K562 (cell line): ENCODE results near the gene PLIN5. TPM values are rescaled to one million over a fixed set of nuclear protein-coding genes. Genes with fewer than 3 reads are reported as not detected.

Source experiments
- ATAC-seq: fragments of 200-7000 bp; cut with Tn5 transposase; 3 replicates; pipeline ENCODE4 v1.9.1; 2020; ENCODE audit warnings: moderate library complexity
- BruUV-seq: library from RNA; stranded (reverse); fragments of 400-500 nt; replicated peaks from 2 replicates; lab custom pipeline; 2021; lab: Mats Ljungman, UMichigan
- CTCF ChIA-PET: fragments of 300-600 bp; formaldehyde crosslinking; extraction: SDS; loops from one replicate; lab custom pipeline; 2021; ENCODE audit warnings: low intra/inter-chr PET ratio; lab: Yijun Ruan, JAX
- POLR2A ChIA-PET: fragments of 300-600, 350-650 bp; sonication (Branson Sonifier 250); formaldehyde crosslinking; extraction: SDS; loops from one replicate; lab custom pipeline; 2021; ENCODE audit warnings: antibody characterized with exemption, inconsistent platforms; lab: Yijun Ruan, JAX
- DNase-seq, 4 experiments: peaks; one replicate each; pipeline versions ENCODE4 v3.0.0 to v3.0.0-alpha.2; 2011 to 2018; ENCODE audit warnings: low spot score in 3 of 4, mixed read lengths in 3 of 4; ENCODE audit errors: extremely low read depth in 1 of 4
- FAIRE-seq: peaks from 2 replicates; lab custom pipeline; 2011; peaks lifted over from hg19 to GRCh38; lab: Jason Lieb, UNC
- H2AFZ ChIP-seq: 2 replicates; pipeline ENCODE4 v1.6.0; 2011; ENCODE audit warnings: low read depth, low read length, control low read depth, inconsistent platforms
- H3K27ac ChIP-seq: fragments of 200-600 bp; 3 replicates; pipeline ENCODE4 v1.8.0; 2011; ENCODE audit warnings: low read depth, mild to moderate bottlenecking, control low read depth, inconsistent platforms, low read length, moderate library complexity, mixed read lengths; ENCODE audit errors: extremely low read depth
- H3K27me3 ChIP-seq, 2 experiments: fragments of 300-600 bp in 1 of 2; 2 replicates in 1 of 2; 3 replicates in 1 of 2; pipeline versions ENCODE4 v1.6.0 to v1.8.0; 2011; ENCODE audit warnings: inconsistent platforms in 2 of 2, low read length in 2 of 2, mild to moderate bottlenecking in 1 of 2, mixed read lengths in 1 of 2, moderate library complexity in 1 of 2; ENCODE audit not compliant: control insufficient read depth in 2 of 2, insufficient read depth in 2 of 2
- H3K36me3 ChIP-seq: fragments of 300-600 bp; 3 replicates; pipeline ENCODE4 v1.8.0; 2011; ENCODE audit warnings: mild to moderate bottlenecking, low read length, inconsistent platforms; ENCODE audit not compliant: control insufficient read depth, insufficient read depth
- H3K4me1 ChIP-seq, 2 experiments: fragments of 200-600 bp in 1 of 2; replicated peaks in 1 of 2; 2 replicates in 1 of 2; 3 replicates in 1 of 2; pipeline versions ENCODE4 v1.5.1 to v1.8.0; 2011; ENCODE audit warnings: inconsistent platforms in 2 of 2, low read length in 2 of 2, mild to moderate bottlenecking in 1 of 2, mixed read lengths in 1 of 2, moderate library complexity in 1 of 2; ENCODE audit not compliant: control insufficient read depth in 2 of 2, insufficient read depth in 2 of 2
- H3K4me2 ChIP-seq: 2 replicates; pipeline ENCODE4 v1.6.1; 2011; ENCODE audit warnings: low read length, control low read depth, inconsistent platforms, mixed read lengths; ENCODE audit not compliant: insufficient read depth
- H3K4me3 ChIP-seq: fragments of 200-600 bp; sonication (generic), shearing (Covaris generic); 2 replicates; pipeline ENCODE4 v1.5.1; 2016; ENCODE audit warnings: control low read depth, inconsistent platforms
- H3K79me2 ChIP-seq: fragments of 200-600 bp; 3 replicates; pipeline ENCODE4 v1.8.0; 2011; ENCODE audit warnings: low read length, inconsistent platforms; ENCODE audit not compliant: control insufficient read depth, insufficient read depth
- H3K9ac ChIP-seq, 2 experiments: 2 replicates each; pipeline versions ENCODE4 v1.6.0 to v1.6.1; 2011; ENCODE audit warnings: low read depth in 2 of 2, low read length in 2 of 2, control low read depth in 1 of 2, inconsistent platforms in 1 of 2, mild to moderate bottlenecking in 1 of 2, mixed read lengths in 1 of 2; ENCODE audit not compliant: insufficient read depth in 1 of 2
- H3K9me1 ChIP-seq: one replicate; pipeline ENCODE4 v1.6.0; 2011; ENCODE audit warnings: inconsistent platforms, mild to moderate bottlenecking, low read length, moderate library complexity; ENCODE audit not compliant: control insufficient read depth, insufficient read depth
- H3K9me3 ChIP-seq: replicated peaks from 2 replicates; pipeline ENCODE4 v1.5.1; 2011; ENCODE audit warnings: low read depth, low read length, inconsistent platforms; ENCODE audit not compliant: control insufficient read depth, insufficient read depth
- H4K20me1 ChIP-seq: replicated peaks from 2 replicates; pipeline ENCODE4 v1.6.1; 2011; ENCODE audit warnings: low read length, inconsistent platforms, mixed read lengths; ENCODE audit not compliant: control insufficient read depth, insufficient read depth
- CEBPG ChIP-seq, 3 experiments: fragments of 200-800 bp in 1 of 3; sonication (Bioruptor generic) in 1 of 3; sonication (generic) in 1 of 3; formaldehyde crosslinking in 1 of 3; IDR thresholded peaks in 2 of 3; conservative IDR thresholded peaks in 1 of 3; 2 replicates each; pipeline versions ENCODE4 v1.6.1 to v1.8.0; 2016 to 2022; ENCODE audit warnings: missing compliant biosample characterization in 2 of 3, missing genetic modification characterization in 2 of 3, mild to moderate bottlenecking in 1 of 3, missing genetic modification reagents in 1 of 3
- MNT ChIP-seq, 2 experiments: fragments of 450-650 bp; conservative IDR thresholded peaks; 2 replicates each; pipeline ENCODE4 v1.6.1; 2017; ENCODE audit warnings: mild to moderate bottlenecking in 2 of 2, moderate library complexity in 2 of 2
- RAD21 ChIP-seq, 2 experiments: fragments of 250-450 bp in 1 of 2; fragments of 450-650 bp in 1 of 2; sonication (Bioruptor Pico) in 1 of 2; formaldehyde crosslinking in 1 of 2; IDR thresholded peaks in 1 of 2; conservative IDR thresholded peaks in 1 of 2; 2 replicates each; pipeline versions ENCODE4 v1.4.0 to v1.8.0; 2020 to 2022; ENCODE audit warnings: mild to moderate bottlenecking in 2 of 2, moderate library complexity in 1 of 2
- RBM39 ChIP-seq: fragments of 200-400 bp; formaldehyde crosslinking; optimal IDR thresholded peaks from 2 replicates; pipeline ENCODE3; 2018; ENCODE audit warnings: low read depth, low read length
- ZNF253 ChIP-seq: fragments of 250-450 bp; sonication (Bioruptor Pico); conservative IDR thresholded peaks from 2 replicates; pipeline ENCODE4 v1.6.1; 2021; ENCODE audit warnings: mild to moderate bottlenecking
- ZNF586 ChIP-seq: fragments of 450-650 bp; formaldehyde crosslinking; conservative IDR thresholded peaks from 2 replicates; pipeline ENCODE4 v1.4.0; 2020; ENCODE audit warnings: mild to moderate bottlenecking, moderate library complexity
- ZNF785 ChIP-seq: fragments of 250-450 bp; sonication (Bioruptor Pico); IDR thresholded peaks from 2 replicates; pipeline ENCODE4 v1.4.0; 2020; ENCODE audit warnings: mild to moderate bottlenecking
- WGBS: fragments of 100-300 bp; shearing (Covaris generic); methylation state at CpG from one replicate; pipeline ENCODE4 v1.1.6; 2016; ENCODE audit warnings: low coverage, mixed read lengths; ENCODE audit not compliant: insufficient coverage; ENCODE audit errors: missing lambda C conversion rate; 5-methylcytosine and 5-hydroxymethylcytosine counted together
- in situ Hi-C: fragments of 300-500 bp; cut with MboI; formaldehyde crosslinking; loops from 4 replicates; pipeline ENCODE4 v1.15.0; 2018; ENCODE audit warnings: inconsistent platforms, mixed read lengths
- intact Hi-C: fragments of 100-400 bp; cut with micrococcal nuclease; formaldehyde crosslinking; loops from 2 replicates; pipeline ENCODE4 v1.14.2; 2022
- polyA plus RNA-seq, 8 experiments: library from polyadenylated mRNA; depleted of rRNA in 4 of 8; stranded (reverse) in 5 of 8; unstranded in 3 of 8; fragments of >200 nt; fragmentation: Nextera tagmentation in 2 of 8; fragmentation: Illumina TruSeq in 1 of 8; extraction: Ambion mirVana in 2 of 8; extraction: Trizol in 1 of 8; gene quantifications; 2 replicates each; pipeline versions ENCODE4 v1.2.1 to v1.2.3, GENCODE V29; 2011 to 2014; ENCODE audit warnings: inconsistent platforms in 1 of 8, missing spikeins in 1 of 8
- total RNA-seq, 7 experiments: library from RNA; depleted of rRNA in 6 of 7; stranded (reverse); fragments of >200 nt in 6 of 7; fragmentation: Illumina TruSeq in 2 of 7; extraction: Trizol in 2 of 7; gene quantifications; 2 replicates each; pipeline versions ENCODE4 v1.2.1 to v1.2.3, GENCODE V29; 2011 to 2021; ENCODE audit warnings: low replicate concordance in 1 of 7

PLIN5 gene
- total and polyA plus RNA-seq, 9 of the 15 experiments (the other 6 are each of a cell fraction or from before 2014, with no cell fraction given), result 0.04 to 1.3 (median 0.50) TPM

DNA sequence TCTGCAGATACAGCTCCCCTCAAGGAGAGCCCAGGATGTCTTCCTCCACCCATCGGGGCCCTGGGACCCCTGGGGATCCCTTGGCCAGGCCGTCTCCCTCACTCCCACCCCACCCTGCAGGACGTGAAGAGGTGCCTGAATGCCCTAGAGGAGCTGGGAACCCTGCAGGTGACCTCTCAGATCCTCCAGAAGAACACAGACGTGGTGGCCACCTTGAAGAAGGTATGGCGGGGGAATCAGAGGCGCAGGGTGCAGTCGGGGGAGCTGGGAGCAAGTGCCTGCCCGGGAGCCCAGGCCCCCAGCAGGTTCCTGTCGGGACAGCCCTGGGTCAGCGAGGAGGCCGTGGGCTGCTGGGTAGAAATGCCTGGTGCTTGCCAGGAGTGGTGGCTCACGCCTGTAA is 36.3 kb downstream of the PLIN5 start (continued):
- no peak for TF ChIP-seq MNT (conservative IDR thresholded peaks at IDR 0.05)
- no peak for TF ChIP-seq RBM39
- no peak for TF ChIP-seq ZNF253 (CRISPR knock-in tag)
- no peak for TF ChIP-seq RAD21 (CRISPR knock-in tag; conservative IDR thresholded peaks at IDR 0.05 in 1 of 2, IDR thresholded peaks at IDR 0.05 in 1 of 2)
- TF ChIP-seq CEBPG (CRISPR knock-in tag; IDR thresholded peaks at IDR 0.05), result no peak
- TF ChIP-seq CEBPG (tag; conservative IDR thresholded peaks at IDR 0.05 in 1 of 2, IDR thresholded peaks at IDR 0.05 in 1 of 2), result no peak
- TF ChIP-seq ZNF785 (CRISPR knock-in tag), result no peak

GRCh38 chr19:4497770-4498389 is 37.1 kb downstream of the PLIN5 start:
- DNase-seq (no peak), ATAC-seq (no peak), FAIRE-seq (no peak)
- H3K9ac ChIP-seq, result peak overlapping the region in 1 of 2 experiments; percentile 45; a peak in 1 of 4 replicates
- H3K4me2 ChIP-seq, result no peak overlapping the region
- peaks cover 0 to 29% of the 10 kb centered on the region in 2 experiments; a peak in 1 of 5 replicates for H3K4me1 ChIP-seq
- in situ Hi-C loops, result no loop called here
- peaks cover 59% of the 10 kb centered on the region; the same call in 2 of the 3 replicates for H3K36me3 ChIP-seq
- ChIA-PET CTCF (no interaction called here), POLR2A (interaction anchor here (0.5 to 1.8 kb wide), 4 partner anchors 11 to 27 kb away, joined by 3 to 4 read pairs (median 4); no protein-coding TSS in a partner anchor)
- H3K4me3 ChIP-seq, result no peak overlapping the region
- H3K27ac ChIP-seq, result no peak overlapping the region
- intact Hi-C loops, result no loop called here
- WGBS, result 89% methylated on average over 12 of the region's 25 CpGs
- H3K79me2 ChIP-seq, result no peaks in the 10 kb centered on the region
- BruUV-seq, result no TSS peak
- H4K20me1 ChIP-seq, result no peaks in the 10 kb centered on the region
- no peak overlapping the region for H2AFZ ChIP-seq
- H3K9me1 ChIP-seq, result no peaks in the 10 kb centered on the region
- no peak for TF ChIP-seq ZNF586
- TF ChIP-seq, all 486 proteins: peak for 0
- no peaks in the 10 kb centered on the region for H3K27me3 ChIP-seq
- no peaks in the 10 kb centered on the region for H3K9me3 ChIP-seq
